HEK293 (cell line): Measurements from ENCODE around the gene EIF1AD.

ENCODE experiments used
- CTCF ChIP-seq: fragments of 450-650 bp; formaldehyde crosslinking; IDR thresholded peaks from 2 replicates; pipeline ENCODE4 v1.5.1; 2016; ENCODE audit warnings: missing biosample characterization, missing genetic modification characterization
- PBX3 ChIP-seq: sonication (generic); formaldehyde crosslinking; IDR thresholded peaks from 2 replicates; pipeline ENCODE4 v1.8.1; 2022; ENCODE audit warnings: mild to moderate bottlenecking, moderate library complexity, missing genetic modification reagents
- SP2 ChIP-seq: fragments of 450-650 bp; formaldehyde crosslinking; IDR thresholded peaks from 2 replicates; pipeline ENCODE4 v1.5.1; 2016; ENCODE audit warnings: missing biosample characterization, missing genetic modification characterization
- ZIC2 ChIP-seq: fragments of 450-650 bp; formaldehyde crosslinking; IDR thresholded peaks from 2 replicates; pipeline ENCODE4 v1.5.1; 2016; ENCODE audit warnings: missing biosample characterization, missing genetic modification characterization
- ZNF274 ChIP-seq, 2 experiments: fragments of 200-500 bp in 1 of 2; fragments of 450-650 bp in 1 of 2; sonication (Bioruptor generic) in 1 of 2; formaldehyde crosslinking in 1 of 2; IDR thresholded peaks; 2 replicates each; pipeline versions ENCODE4 v1.5.1 to v1.6.1; 2014 to 2016; ENCODE audit warnings: borderline replicate concordance in 1 of 2, inconsistent platforms in 1 of 2, low read length in 1 of 2, missing biosample characterization in 1 of 2, missing genetic modification characterization in 1 of 2
- ZNF311 ChIP-seq: fragments of 450-650 bp; formaldehyde crosslinking; IDR thresholded peaks from 2 replicates; pipeline ENCODE4 v1.5.1; 2017; ENCODE audit warnings: missing biosample characterization, missing genetic modification characterization, borderline replicate concordance
- ZNF350 ChIP-seq: fragments of 450-650 bp; formaldehyde crosslinking; IDR thresholded peaks from 2 replicates; pipeline ENCODE4 v1.5.0; 2017; ENCODE audit warnings: missing biosample characterization, mild to moderate bottlenecking, missing genetic modification characterization
- ZNF362 ChIP-seq: fragments of 450-650 bp; formaldehyde crosslinking; IDR thresholded peaks from 2 replicates; pipeline ENCODE4 v1.5.1; 2016; ENCODE audit warnings: missing biosample characterization, missing genetic modification characterization
- ZNF398 ChIP-seq: fragments of 450-650 bp; formaldehyde crosslinking; IDR thresholded peaks from 2 replicates; pipeline ENCODE4 v1.5.1; 2017; ENCODE audit warnings: missing biosample characterization, missing genetic modification characterization

- TF ChIP-seq CTCF (tag by site-specific recombination): no peak
- no peak for TF ChIP-seq ZNF311 (tag by site-specific recombination)
- no peak for TF ChIP-seq PBX3 (CRISPR knock-in tag)
- no peak for TF ChIP-seq ZNF362 (tag by site-specific recombination)
- TF ChIP-seq ZNF274 (IDR thresholded peaks at IDR 0.05; ENCODE audit: low read length): no peak
- TF ChIP-seq ZNF274 (tag by site-specific recombination; IDR thresholded peaks at IDR 0.05; ENCODE audit: borderline replicate concordance): no peak
- no peak for TF ChIP-seq ZNF350 (tag by site-specific recombination)
- no peak for TF ChIP-seq SP2
- TF ChIP-seq ZIC2: no peak
- TF ChIP-seq ZNF398 (tag by site-specific recombination): no peak
Observed at GRCh38 chr11:65947603-65948125, 54.3 kb downstream of the EIF1AD start.
